BJ (cell line): ENCODE results near the gene PFKFB4. TPM values are rescaled to one million over a fixed set of nuclear protein-coding genes. Genes with fewer than 3 reads are reported as not detected.

Source experiments
- CTCF ChIA-PET: fragments of 350-600 bp; formaldehyde crosslinking; extraction: SDS; loops from one replicate; lab custom pipeline; 2021; ENCODE audit warnings: antibody characterized with exemption, inconsistent platforms; lab: Yijun Ruan, JAX
- POLR2A ChIA-PET: fragments of 300-600 bp; sonication (Branson Sonifier 250); formaldehyde crosslinking; extraction: SDS; loops from one replicate; lab custom pipeline; 2021; ENCODE audit warnings: antibody characterized with exemption; lab: Charles Lee
- DNase-seq: peaks from one replicate; pipeline ENCODE4 v3.0.0-alpha.2; 2011; ENCODE audit warnings: low read depth
- H3K27me3 ChIP-seq: 2 replicates; pipeline ENCODE4 v1.6.0; 2011; ENCODE audit warnings: low read length; ENCODE audit not compliant: control insufficient read depth, insufficient read depth
- H3K36me3 ChIP-seq: 2 replicates; pipeline ENCODE4 v1.5.1; 2011; ENCODE audit warnings: low read length; ENCODE audit not compliant: control insufficient read depth, insufficient read depth
- H3K4me3 ChIP-seq: 2 replicates; pipeline ENCODE4 v1.5.1; 2011; ENCODE audit warnings: low read depth, mild to moderate bottlenecking, control low read depth, low read length
- CTCF ChIP-seq: IDR thresholded peaks from 2 replicates; pipeline ENCODE4 v1.5.1; 2011; ENCODE audit warnings: low read depth, mild to moderate bottlenecking, control low read depth, inconsistent platforms, low read length, moderate library complexity; ENCODE audit not compliant: insufficient read depth
- polyA plus RNA-seq: library from polyadenylated mRNA; depleted of rRNA; stranded (reverse); fragments of >200 nt; gene quantifications from 2 replicates; pipeline ENCODE4 v1.2.3, GENCODE V29; 2011

PFKFB4 gene
- polyA plus RNA-seq, 1 experiment: 12.8 TPM

GRCh38 chr3:48591886-48592518, 35.4 kb upstream of the PFKFB4 start:
- Histone ChIP-seq H3K27me3 (no peaks in the 10 kb centered on the region), H3K4me3 (no peak overlapping the region), H3K36me3 (peaks cover 43% of the 10 kb centered on the region)
- no peak for DNase-seq
- no peak for TF ChIP-seq CTCF
- POLR2A ChIA-PET: no interaction called here
- CTCF ChIA-PET: interaction anchor here (0.9 to 1.7 kb wide), 3 partner anchors 34 to 43 kb away, joined by 3 to 5 read pairs (median 5); partner anchors contain the start of gene SLC26A6

- POLR2A ChIA-PET: no interaction called here
- CTCF ChIA-PET: interaction anchor here (0.9 to 1.6 kb wide), 3 partner anchors 8 to 44 kb away, joined by 3 to 5 read pairs (median 3); partner anchors contain the start of gene SLC26A6
Measured at GRCh38 chr3:48591436-48591835, 34.8 kb upstream of the PFKFB4 start.

GRCh38 chr3:48588230-48588629, 31.6 kb upstream of the PFKFB4 start:
- POLR2A ChIA-PET: no interaction called here

More at GRCh38 chr3:48591436-48591835, 34.8 kb upstream of the PFKFB4 start:
- H3K36me3 ChIP-seq: peaks cover 48% of the 10 kb centered on the region
- no peak for DNase-seq
- TF ChIP-seq CTCF: no peak
- no peaks in the 10 kb centered on the region for H3K27me3 ChIP-seq
- no peak overlapping the region for H3K4me3 ChIP-seq

GRCh38 chr3:48587686-48588085, 31.1 kb upstream of the PFKFB4 start:
- H3K4me3 ChIP-seq: no peak overlapping the region
- no peaks in the 10 kb centered on the region for H3K27me3 ChIP-seq
- ChIA-PET POLR2A (no interaction called here), CTCF (no interaction called here)
- DNase-seq: no peak
- no peak for TF ChIP-seq CTCF
- H3K36me3 ChIP-seq: peaks cover 71% of the 10 kb centered on the region

More at GRCh38 chr3:48588230-48588629, 31.6 kb upstream of the PFKFB4 start:
- no peak overlapping the region for H3K4me3 ChIP-seq
- no peak for TF ChIP-seq CTCF
- peaks cover 73% of the 10 kb centered on the region for H3K36me3 ChIP-seq
- CTCF ChIA-PET: no interaction called here
- no peaks in the 10 kb centered on the region for H3K27me3 ChIP-seq
- DNase-seq: no peak

GRCh38 chr3:48585411-48585810, 28.8 kb upstream of the PFKFB4 start:
- Histone ChIP-seq H3K27me3 (no peaks in the 10 kb centered on the region), H3K4me3 (no peak overlapping the region), H3K36me3 (peaks cover 70% of the 10 kb centered on the region)
- ChIA-PET CTCF (no interaction called here), POLR2A (no interaction called here)
- no peak for TF ChIP-seq CTCF
- DNase-seq: no peak
